Loucy (cell line): ENCODE results near the gene SIL1.
"Not testable (repeated sequence)": the region's sequence is repeated elsewhere in the genome, so short reads cannot be mapped to it uniquely, and the experiment has no call there.

Experiments
- H2AFZ ChIP-seq: fragments of 200-600 bp; sonication (generic); 2 replicates; pipeline ENCODE4 v1.6.0; 2016; ENCODE audit warnings: antibody characterized with exemption, mild to moderate bottlenecking, low read length, moderate library complexity
- H3F3A ChIP-seq: fragments of 200-600 bp; 2 replicates; pipeline ENCODE4 v1.6.0; 2016; ENCODE audit warnings: antibody characterized with exemption, low read depth, mild to moderate bottlenecking
- H3K27me3 ChIP-seq: fragments of 200-600 bp; sonication (generic); 2 replicates; pipeline ENCODE4 v1.6.1; 2014; ENCODE audit warnings: low read length, mild to moderate bottlenecking; ENCODE audit not compliant: insufficient read depth, poor library complexity, severe bottlenecking
- H3K36me3 ChIP-seq: fragments of 200-600 bp; sonication (generic); 2 replicates; pipeline ENCODE4 v1.6.1; 2016; ENCODE audit warnings: low read length; ENCODE audit not compliant: insufficient read depth
- H3K4me1 ChIP-seq: fragments of 200-600 bp; sonication (generic); 2 replicates; pipeline ENCODE4 v1.5.1; 2014; ENCODE audit warnings: low read length, mild to moderate bottlenecking; ENCODE audit not compliant: insufficient read depth, poor library complexity, severe bottlenecking
- H3K4me2 ChIP-seq: fragments of 200-600 bp; sonication (generic); 2 replicates; pipeline ENCODE4 v1.6.0; 2014; ENCODE audit warnings: antibody characterized with exemption, low read length, low read depth, mild to moderate bottlenecking; ENCODE audit not compliant: poor library complexity, severe bottlenecking
- H3K4me3 ChIP-seq: fragments of 200-600 bp; sonication (generic); 2 replicates; pipeline ENCODE4 v1.5.1; 2014; ENCODE audit warnings: low read length, mild to moderate bottlenecking, mixed read lengths; ENCODE audit not compliant: poor library complexity, severe bottlenecking
- H3K79me2 ChIP-seq: fragments of 200-600 bp; sonication (generic); 2 replicates; pipeline ENCODE4 v1.6.1; 2014; ENCODE audit warnings: low read length; ENCODE audit not compliant: insufficient read depth
- H3K9ac ChIP-seq: fragments of 200-600 bp; sonication (generic); 2 replicates; pipeline ENCODE4 v1.6.0; 2014; ENCODE audit warnings: mild to moderate bottlenecking, low read depth, low read length, moderate library complexity; ENCODE audit not compliant: poor library complexity, severe bottlenecking
- H3K9me2 ChIP-seq: fragments of 200-600 bp; sonication (generic); replicated peaks from 2 replicates; pipeline ENCODE4 v1.6.1; 2016; ENCODE audit warnings: low read depth, low read length, mixed read lengths
- H3K9me3 ChIP-seq: fragments of 200-600 bp; sonication (generic); 2 replicates; pipeline ENCODE4 v1.6.1; 2014; ENCODE audit warnings: mild to moderate bottlenecking, antibody characterized with exemption, low read length, low read depth; ENCODE audit not compliant: insufficient read depth
- H4K20me1 ChIP-seq: fragments of 200-600 bp; sonication (generic); 2 replicates; pipeline ENCODE4 v1.6.0; 2014; ENCODE audit warnings: antibody characterized with exemption, low read length, mild to moderate bottlenecking; ENCODE audit not compliant: insufficient read depth, poor library complexity, severe bottlenecking
- EZH2phosphoT487 ChIP-seq: fragments of 200-600 bp; IDR thresholded peaks from 2 replicates; pipeline ENCODE4 v1.6.1; 2018; ENCODE audit warnings: antibody characterized with exemption, mild to moderate bottlenecking, moderate library complexity, borderline replicate concordance
- TF ChIP-seq, protein P1 (sequence below): fragments of 200-600 bp; sonication (generic); conservative IDR thresholded peaks from 2 replicates; pipeline ENCODE4 v1.5.1; 2014; ENCODE audit warnings: mild to moderate bottlenecking, antibody characterized with exemption, low read length

SIL1 gene

DNA sequence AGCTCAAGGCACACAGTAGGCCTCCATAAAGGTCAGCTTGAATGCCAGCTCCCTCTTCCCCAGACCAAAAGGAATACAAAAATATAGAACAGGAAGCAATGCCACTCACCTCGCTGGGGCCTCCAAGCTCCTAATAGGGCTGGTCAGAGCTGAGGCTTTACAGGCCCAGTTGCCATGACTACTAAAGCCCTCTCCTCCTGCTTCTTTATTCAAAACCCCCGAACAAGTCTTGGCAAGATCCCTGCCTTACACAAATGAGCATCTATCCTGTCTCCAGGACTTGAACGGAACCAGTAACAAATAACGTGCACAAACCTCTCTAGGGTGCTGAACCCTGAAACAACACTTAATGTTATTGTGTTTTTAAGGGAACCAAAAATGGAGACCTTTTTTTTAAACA, 136.3 kb downstream of the SIL1 start:
- Histone ChIP-seq H3K4me2 (no peak overlapping the region), H3F3A (no peaks in the 10 kb centered on the region), H3K9me2 (no peaks in the 10 kb centered on the region), H2AFZ (no peak overlapping the region), H3K36me3 (no peaks in the 10 kb centered on the region), H3K9me3 (no peaks in the 10 kb centered on the region), H3K27me3 (no peaks in the 10 kb centered on the region), H3K79me2 (no peaks in the 10 kb centered on the region), H3K4me3 (no peak overlapping the region), H4K20me1 (no peaks in the 10 kb centered on the region), H3K9ac (no peak overlapping the region), H3K4me1 (peaks cover 23% of the 10 kb centered on the region)
- TF ChIP-seq, protein P1, sequence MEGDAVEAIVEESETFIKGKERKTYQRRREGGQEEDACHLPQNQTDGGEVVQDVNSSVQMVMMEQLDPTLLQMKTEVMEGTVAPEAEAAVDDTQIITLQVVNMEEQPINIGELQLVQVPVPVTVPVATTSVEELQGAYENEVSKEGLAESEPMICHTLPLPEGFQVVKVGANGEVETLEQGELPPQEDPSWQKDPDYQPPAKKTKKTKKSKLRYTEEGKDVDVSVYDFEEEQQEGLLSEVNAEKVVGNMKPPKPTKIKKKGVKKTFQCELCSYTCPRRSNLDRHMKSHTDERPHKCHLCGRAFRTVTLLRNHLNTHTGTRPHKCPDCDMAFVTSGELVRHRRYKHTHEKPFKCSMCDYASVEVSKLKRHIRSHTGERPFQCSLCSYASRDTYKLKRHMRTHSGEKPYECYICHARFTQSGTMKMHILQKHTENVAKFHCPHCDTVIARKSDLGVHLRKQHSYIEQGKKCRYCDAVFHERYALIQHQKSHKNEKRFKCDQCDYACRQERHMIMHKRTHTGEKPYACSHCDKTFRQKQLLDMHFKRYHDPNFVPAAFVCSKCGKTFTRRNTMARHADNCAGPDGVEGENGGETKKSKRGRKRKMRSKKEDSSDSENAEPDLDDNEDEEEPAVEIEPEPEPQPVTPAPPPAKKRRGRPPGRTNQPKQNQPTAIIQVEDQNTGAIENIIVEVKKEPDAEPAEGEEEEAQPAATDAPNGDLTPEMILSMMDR, result no peak
- no peak for TF ChIP-seq EZH2phosphoT487

DNA sequence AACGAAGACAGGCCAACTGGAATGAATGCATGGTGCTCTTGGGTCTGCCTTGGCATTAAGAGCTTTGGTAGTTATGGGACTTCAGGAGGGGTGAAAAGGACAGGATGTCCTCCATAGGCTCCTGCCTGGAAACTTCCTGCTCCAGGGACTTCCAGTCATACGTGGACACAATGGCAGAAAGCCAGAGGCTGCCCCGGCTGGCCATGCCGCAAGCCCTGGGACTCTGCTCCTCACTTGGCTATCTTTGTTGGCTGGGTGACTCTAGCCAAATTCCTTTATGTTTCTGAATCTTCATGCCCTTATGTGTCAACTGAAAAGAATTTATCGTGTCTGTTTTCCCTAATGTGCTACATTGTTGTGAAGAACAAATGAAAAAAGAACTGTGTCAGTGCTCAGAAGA, 136.9 kb downstream of the SIL1 start:
- Histone ChIP-seq H3F3A (no peaks in the 10 kb centered on the region), H3K9ac (no peak overlapping the region), H4K20me1 (no peaks in the 10 kb centered on the region), H3K4me3 (no peak overlapping the region), H3K4me2 (no peak overlapping the region), H2AFZ (no peak overlapping the region), H3K9me3 (no peaks in the 10 kb centered on the region), H3K9me2 (no peaks in the 10 kb centered on the region), H3K27me3 (no peaks in the 10 kb centered on the region), H3K79me2 (no peaks in the 10 kb centered on the region), H3K4me1 (peaks cover 23% of the 10 kb centered on the region), H3K36me3 (no peaks in the 10 kb centered on the region)
- no peak for TF ChIP-seq EZH2phosphoT487
- TF ChIP-seq, protein P1, result no peak

DNA sequence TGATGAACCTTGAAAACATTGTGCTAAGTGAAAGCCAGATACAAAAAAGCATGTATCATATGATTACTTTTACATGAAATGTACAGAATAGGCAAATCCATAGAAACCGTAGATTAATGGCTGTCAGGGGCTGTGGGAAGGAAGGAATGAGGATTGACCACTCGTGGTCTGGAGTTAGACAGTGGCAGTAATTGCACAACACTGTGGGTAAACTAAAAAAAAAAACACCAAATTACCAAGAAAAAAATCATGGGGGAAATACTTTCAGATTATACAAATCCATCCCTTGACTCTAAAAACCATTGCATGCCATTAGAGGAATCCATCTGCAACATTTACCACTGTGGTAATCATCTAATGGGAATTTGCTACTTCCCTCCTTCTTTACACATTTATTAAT, 140.0 kb downstream of the SIL1 start:
- no peak overlapping the region for H3K4me3 ChIP-seq
- H3K36me3 ChIP-seq, result no peaks in the 10 kb centered on the region
- H3K27me3 ChIP-seq, result no peaks in the 10 kb centered on the region
- no peaks in the 10 kb centered on the region for H3K79me2 ChIP-seq
- no peak overlapping the region for H2AFZ ChIP-seq
- TF ChIP-seq, protein P1, result no peak
- TF ChIP-seq EZH2phosphoT487, result no peak
- H4K20me1 ChIP-seq, result no peaks in the 10 kb centered on the region
- peaks cover 17% of the 10 kb centered on the region for H3K4me1 ChIP-seq
- H3K9me2 ChIP-seq, result no peaks in the 10 kb centered on the region
- H3K4me2 ChIP-seq, result no peak overlapping the region
- no peak overlapping the region for H3K9ac ChIP-seq
- H3F3A ChIP-seq, result no peaks in the 10 kb centered on the region
- no peaks in the 10 kb centered on the region for H3K9me3 ChIP-seq

DNA sequence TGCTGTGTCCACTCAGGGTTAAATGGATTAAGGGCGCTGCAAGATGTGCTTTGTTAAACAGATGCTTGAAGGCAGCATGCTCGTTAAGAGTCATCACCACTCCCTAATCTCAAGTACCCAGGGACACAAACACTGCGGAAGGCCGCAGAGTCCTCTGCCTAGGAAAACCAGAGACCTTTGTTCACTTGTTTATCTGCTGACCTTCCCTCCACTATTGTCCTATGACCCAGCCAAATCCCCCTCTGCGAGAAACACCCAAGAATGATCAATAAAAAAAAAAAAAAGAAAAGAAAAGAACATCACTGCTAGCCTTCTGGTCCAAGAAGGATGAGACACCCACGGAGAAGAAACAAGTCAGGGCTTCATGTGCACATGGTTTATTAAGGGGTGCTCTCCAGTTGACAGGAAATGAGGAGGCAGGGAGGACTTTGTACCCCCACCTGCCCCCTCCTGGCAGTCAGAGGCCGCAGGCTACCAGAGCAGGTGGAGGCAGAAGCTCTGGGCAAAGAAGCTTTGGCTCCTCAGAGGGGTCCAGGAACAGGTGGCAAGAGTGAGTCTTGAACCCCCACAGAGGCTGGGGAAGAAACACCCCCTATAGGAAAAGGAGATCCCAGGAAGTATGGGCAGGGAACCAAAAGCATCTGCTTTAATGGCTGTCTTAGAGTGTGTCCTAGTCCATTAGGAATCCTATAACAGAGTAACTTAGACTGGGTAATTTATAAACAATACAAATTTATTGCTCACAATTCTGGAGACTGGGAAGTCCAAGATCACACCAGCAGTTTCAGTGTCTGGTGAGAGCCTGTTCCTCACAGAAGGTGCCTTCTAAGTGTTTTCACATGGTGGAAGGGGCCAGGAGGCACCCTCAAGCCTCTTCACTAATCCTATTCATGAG, 140.9 kb downstream of the SIL1 start:
- not testable (repeated sequence) for H3K79me2 ChIP-seq, H3K9ac ChIP-seq, H3K27me3 ChIP-seq, H3F3A ChIP-seq, H3K36me3 ChIP-seq, H4K20me1 ChIP-seq, H3K4me3 ChIP-seq, H2AFZ ChIP-seq, H3K9me3 ChIP-seq, H3K4me2 ChIP-seq, H3K9me2 ChIP-seq
- H3K4me1 ChIP-seq, result peaks cover 13% of the 10 kb centered on the region
